ENCODE measurements around the gene SCN1A. TPM values are rescaled to one million over a fixed set of nuclear protein-coding genes. Genes with fewer than 3 reads are reported as not detected.

The SCN1A gene
- total RNA-seq, 1 donor from 2014 or later: not detected

- Mint-ChIP-seq H3K9me3 (no peaks in the 10 kb centered on the region), H3K27ac (no peak overlapping the region), H3K4me3 (no peak overlapping the region), H3K4me1 (no peaks in the 10 kb centered on the region), H3K27me3 (no peaks in the 10 kb centered on the region), H3K36me3 (ENCODE audit: low read depth) (no peaks in the 10 kb centered on the region)
- no peak for TF ChIP-seq CTCF (IDR thresholded peaks at IDR 0.05)
- intact Hi-C loops (cut with micrococcal nuclease): no loop called here
- DNase-seq (no peak), ATAC-seq (ENCODE audit: low read depth) (no peak)
- ChIA-PET CTCF (no interaction called here), POLR2A (no interaction called here)
These were observed 70.3 kb downstream of the SCN1A start for GRCh38 chr2:166057370-166058164.

GRCh38 chr2:166044853-166045483 lies 82.9 kb downstream of the SCN1A start:
- ChIA-PET CTCF (no interaction called here), POLR2A (no interaction called here)
- H3K27me3 Mint-ChIP-seq: no peaks in the 10 kb centered on the region

GRCh38 chr2:166042768-166043390 lies 84.9 kb downstream of the SCN1A start:
- no peak for DNase-seq
- Mint-ChIP-seq H3K4me3 (no peak overlapping the region), H3K36me3 (ENCODE audit: low read depth) (no peaks in the 10 kb centered on the region), H3K27me3 (no peaks in the 10 kb centered on the region), H3K9me3 (no peaks in the 10 kb centered on the region), H3K27ac (no peak overlapping the region), H3K4me1 (no peaks in the 10 kb centered on the region)
- no peak for TF ChIP-seq CTCF (IDR thresholded peaks at IDR 0.05)
- ATAC-seq (ENCODE audit: low read depth): no peak
- POLR2A ChIA-PET: no interaction called here
- intact Hi-C loops (cut with micrococcal nuclease): no loop called here
- CTCF ChIA-PET: no interaction called here

More at GRCh38 chr2:166044853-166045483, 82.9 kb downstream of the SCN1A start:
- H3K9me3 Mint-ChIP-seq: no peaks in the 10 kb centered on the region
- TF ChIP-seq CTCF (IDR thresholded peaks at IDR 0.05): no peak
- ATAC-seq (ENCODE audit: low read depth) (no peak), DNase-seq (no peak)
- no peaks in the 10 kb centered on the region for H3K36me3 Mint-ChIP-seq (ENCODE audit: low read depth)
- no peak overlapping the region for H3K4me3 Mint-ChIP-seq
- no peak overlapping the region for H3K27ac Mint-ChIP-seq
- intact Hi-C loops (cut with micrococcal nuclease): no loop called here
- no peaks in the 10 kb centered on the region for H3K4me1 Mint-ChIP-seq

GRCh38 chr2:166042356-166042755 lies 85.5 kb downstream of the SCN1A start:
- no peak for ATAC-seq (ENCODE audit: low read depth)
- TF ChIP-seq CTCF (IDR thresholded peaks at IDR 0.05): no peak
- H3K9me3 Mint-ChIP-seq: no peaks in the 10 kb centered on the region
- H3K4me3 Mint-ChIP-seq: no peak overlapping the region
- no peaks in the 10 kb centered on the region for H3K36me3 Mint-ChIP-seq (ENCODE audit: low read depth)
- no peaks in the 10 kb centered on the region for H3K4me1 Mint-ChIP-seq
- CTCF ChIA-PET: no interaction called here
- POLR2A ChIA-PET: no interaction called here
- no peaks in the 10 kb centered on the region for H3K27me3 Mint-ChIP-seq
- intact Hi-C loops (cut with micrococcal nuclease): no loop called here
- no peak overlapping the region for H3K27ac Mint-ChIP-seq
- DNase-seq: no peak

- Mint-ChIP-seq H3K4me1 (no peaks in the 10 kb centered on the region), H3K4me3 (no peak overlapping the region), H3K9me3 (no peaks in the 10 kb centered on the region), H3K36me3 (ENCODE audit: low read depth) (no peaks in the 10 kb centered on the region), H3K27ac (no peak overlapping the region), H3K27me3 (no peaks in the 10 kb centered on the region)
- POLR2A ChIA-PET: no interaction called here
- CTCF ChIA-PET: no interaction called here
- intact Hi-C loops (cut with micrococcal nuclease): no loop called here
- DNase-seq: no peak
- TF ChIP-seq CTCF (IDR thresholded peaks at IDR 0.05): no peak
- ATAC-seq (ENCODE audit: low read depth): no peak
These were observed 86.2 kb downstream of the SCN1A start for GRCh38 chr2:166041613-166042012.

Measured in activated B cell treated with CpG ODN at 0.5 μM for 24 hours (primary cell).